Renal cortex interstitium (tissue), 11 donors: Measurements from ENCODE around the gene EVA1C. TPM values are rescaled to one million over a fixed set of nuclear protein-coding genes. Genes with fewer than 3 reads are reported as not detected.
"Not testable (repeated sequence)": the region's sequence is repeated elsewhere in the genome, so short reads cannot be mapped to it uniquely, and the experiment has no call there.

Source experiments
- DNase-seq, 11 donors: peaks; one replicate each; pipeline ENCODE4 v3.0.0-alpha.2; 2013; ENCODE audit warnings: low read depth in 9 of 11, low spot score in 4 of 11; ENCODE audit errors: extremely low read depth in 1 of 11
- polyA plus RNA-seq, 3 donors: library from polyadenylated mRNA; unstranded; fragments of 120-200 nt; gene quantifications; one replicate each; pipeline ENCODE4 v1.2.1, GENCODE V29; 2013; ENCODE audit not compliant: insufficient read length in 3 of 3

Gene EVA1C
- polyA plus RNA-seq, 3 donors: 2.2 to 5.0 (median 3.6) TPM

DNA sequence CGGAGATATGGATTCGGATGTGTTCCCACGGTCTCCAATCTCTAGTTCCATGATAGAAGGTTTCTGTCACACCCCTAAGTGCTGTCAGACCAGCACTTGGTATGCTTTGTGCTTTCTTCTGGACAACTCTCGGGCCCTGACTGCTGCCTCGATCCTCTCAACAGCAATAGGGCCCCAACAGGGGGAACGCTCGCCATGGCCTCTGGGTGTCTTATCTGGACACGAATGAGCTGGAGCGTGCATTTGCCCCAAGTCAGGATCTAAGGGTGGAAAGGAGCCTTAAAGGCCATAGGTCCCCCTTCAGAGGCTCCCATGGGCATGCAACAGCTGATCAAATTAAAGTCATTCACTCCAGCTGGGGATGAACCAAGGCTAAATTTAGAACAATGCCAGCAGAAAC is 96.1 kb downstream of the EVA1C start:
- DNase-seq: no peak

DNA sequence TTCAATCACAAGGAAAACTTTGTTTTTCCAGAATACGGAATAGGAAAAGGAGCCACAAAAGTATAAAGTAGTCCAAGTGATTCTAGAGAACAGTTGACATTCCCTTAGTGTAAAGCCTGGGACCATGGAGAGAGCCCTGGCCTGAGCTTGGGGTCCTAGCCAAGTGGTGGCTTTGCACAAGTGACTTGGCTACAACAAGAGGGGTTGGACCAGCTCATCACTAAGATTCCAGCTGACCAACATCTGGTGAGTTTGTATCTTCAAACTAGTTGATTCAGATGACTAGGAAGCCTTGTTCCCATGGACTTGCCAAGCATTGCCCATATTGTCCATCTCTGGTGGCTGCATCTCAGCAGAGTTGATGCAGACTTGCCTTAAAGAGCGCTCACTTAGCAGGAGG is 96.5 kb downstream of the EVA1C start:
- not testable (repeated sequence) for DNase-seq

DNA sequence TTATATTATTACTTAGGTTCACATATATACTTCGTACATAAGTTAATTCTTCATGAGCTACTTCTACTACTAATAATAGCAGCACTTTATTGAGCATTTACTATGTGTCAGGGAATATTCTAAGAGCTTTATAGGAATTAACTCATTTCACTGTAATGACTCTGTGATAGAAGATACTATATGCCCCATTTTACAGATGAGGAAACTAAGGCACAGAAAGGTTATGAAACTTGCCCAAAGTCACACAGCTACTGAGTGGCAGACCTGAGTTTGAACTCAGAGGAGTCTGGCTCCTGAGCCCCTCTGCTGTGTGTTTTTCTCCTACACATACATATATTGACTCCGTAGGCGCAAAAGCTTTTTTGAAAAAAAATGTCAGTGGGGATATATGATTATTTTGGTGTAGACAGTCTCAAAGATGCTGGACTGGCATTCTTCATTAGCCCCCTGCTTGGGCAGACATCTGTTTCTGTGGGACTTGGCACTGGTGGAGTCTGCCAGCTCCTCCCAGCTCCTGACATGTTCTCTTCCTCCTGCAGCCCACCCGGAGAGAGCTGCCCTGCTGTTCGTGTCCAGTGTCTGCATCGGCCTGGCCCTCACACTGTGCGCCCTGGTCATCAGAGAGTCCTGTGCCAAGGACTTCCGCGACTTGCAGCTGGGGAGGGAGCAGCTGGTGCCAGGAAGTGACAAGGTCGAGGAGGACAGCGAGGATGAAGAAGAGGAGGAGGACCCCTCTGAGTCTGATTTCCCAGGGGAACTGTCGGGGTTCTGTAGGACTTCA is 102.0 kb downstream of the EVA1C start:
- no peak for DNase-seq

DNA sequence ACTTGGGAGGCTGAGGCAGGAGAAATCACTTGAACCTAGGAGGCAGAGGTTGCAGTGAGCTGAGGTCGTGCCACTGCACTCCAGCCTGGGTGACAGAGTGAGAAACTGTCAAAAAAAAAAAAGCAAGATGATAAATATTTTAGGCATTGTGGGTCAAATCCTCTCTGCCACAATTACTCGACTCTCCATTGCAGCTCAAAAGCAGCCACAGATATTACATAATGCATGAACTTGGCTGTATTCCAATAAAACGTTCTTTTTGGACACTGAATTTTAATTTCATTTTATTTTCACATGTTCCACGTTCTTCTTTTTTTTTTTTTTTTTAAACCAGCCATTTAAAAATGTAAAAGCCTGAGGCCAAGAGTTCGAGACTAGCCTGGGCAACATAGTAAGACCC is 103.4 kb downstream of the EVA1C start:
- no peak for DNase-seq

DNA sequence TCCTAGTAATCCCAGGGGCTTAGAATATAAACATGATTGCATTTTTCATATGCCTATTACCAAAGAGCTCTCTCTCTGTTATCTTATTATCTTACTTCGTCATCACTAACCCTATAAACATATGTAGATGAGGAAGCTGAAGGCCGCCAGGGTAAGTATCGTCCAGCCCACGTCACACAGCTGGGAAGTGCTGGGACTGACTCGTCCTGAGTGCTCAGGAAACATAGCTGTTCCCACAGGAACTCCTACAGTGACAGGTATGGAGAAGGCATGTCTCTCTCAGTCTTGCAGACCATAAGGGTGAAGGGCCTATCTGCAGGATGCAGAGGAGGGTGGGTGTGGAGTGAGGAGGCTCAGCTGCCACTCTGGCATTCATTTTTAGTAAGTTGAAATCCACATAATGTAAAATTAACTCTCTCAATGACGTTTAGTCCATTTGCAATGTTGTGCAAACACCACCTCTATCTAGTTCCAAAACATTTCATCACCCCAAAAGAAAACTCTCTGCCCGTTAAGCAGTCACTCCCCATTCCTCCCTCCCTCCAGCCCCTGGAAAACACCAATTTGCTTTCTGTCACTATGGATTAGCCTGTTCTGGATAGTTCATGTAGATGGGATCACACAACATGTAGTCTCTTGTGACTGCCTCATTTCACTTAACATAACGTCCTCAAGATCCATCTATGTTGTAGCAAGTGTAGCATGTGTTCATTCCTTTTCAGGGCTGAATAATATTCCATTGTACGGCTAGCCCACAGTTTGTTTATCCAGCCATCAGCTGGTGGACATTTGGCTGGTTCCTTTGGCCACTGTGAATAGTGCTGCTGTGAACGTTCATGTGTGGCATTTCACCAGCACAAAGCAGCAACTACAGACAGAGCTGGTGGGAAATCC is 104.5 kb downstream of the EVA1C start:
- no peak for DNase-seq

DNA sequence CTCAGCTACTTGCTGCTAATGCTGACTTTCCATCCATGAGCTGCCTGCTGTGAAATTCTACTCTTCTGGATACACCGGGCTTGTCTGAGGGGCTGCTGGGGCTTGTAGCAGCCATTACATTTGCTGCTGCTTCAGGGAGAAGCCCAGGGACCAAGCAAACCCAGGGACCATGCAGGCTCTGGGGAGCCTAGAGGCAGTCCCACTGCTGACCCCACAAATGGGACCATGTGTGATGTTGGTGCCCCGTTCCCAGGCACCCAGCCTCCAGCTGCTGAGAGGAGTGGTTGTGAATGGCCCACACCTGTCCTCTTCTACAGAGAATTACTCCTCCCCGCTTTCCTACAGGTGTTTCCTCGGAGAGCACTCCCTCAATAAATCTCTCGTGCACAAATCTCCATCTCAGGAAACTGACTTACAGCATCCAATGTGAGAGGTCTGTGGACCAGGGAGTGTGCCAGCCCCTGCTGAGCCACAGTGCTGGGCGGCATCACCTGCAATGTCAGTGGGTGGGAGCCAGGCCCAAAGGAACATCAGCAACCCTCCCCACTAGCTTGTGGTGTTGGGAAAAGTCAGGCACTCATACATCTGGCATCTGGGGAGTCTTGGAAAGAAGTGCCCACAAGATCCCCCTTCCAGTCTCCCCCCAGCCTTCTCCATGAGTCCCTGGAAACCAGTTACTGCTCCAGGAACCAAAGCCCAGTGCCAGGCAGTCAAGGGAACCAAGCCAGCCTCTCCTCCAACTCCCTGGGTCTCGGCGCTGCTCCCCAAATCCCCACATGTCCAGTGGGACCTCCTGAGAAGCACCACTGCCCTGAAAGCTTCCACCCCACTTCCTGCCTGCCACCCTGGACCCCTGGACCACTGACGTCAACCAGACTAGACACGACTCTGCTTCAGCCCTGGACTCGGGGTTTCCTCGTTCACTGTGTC is 107.7 kb downstream of the EVA1C start:
- DNase-seq: no peak

DNA sequence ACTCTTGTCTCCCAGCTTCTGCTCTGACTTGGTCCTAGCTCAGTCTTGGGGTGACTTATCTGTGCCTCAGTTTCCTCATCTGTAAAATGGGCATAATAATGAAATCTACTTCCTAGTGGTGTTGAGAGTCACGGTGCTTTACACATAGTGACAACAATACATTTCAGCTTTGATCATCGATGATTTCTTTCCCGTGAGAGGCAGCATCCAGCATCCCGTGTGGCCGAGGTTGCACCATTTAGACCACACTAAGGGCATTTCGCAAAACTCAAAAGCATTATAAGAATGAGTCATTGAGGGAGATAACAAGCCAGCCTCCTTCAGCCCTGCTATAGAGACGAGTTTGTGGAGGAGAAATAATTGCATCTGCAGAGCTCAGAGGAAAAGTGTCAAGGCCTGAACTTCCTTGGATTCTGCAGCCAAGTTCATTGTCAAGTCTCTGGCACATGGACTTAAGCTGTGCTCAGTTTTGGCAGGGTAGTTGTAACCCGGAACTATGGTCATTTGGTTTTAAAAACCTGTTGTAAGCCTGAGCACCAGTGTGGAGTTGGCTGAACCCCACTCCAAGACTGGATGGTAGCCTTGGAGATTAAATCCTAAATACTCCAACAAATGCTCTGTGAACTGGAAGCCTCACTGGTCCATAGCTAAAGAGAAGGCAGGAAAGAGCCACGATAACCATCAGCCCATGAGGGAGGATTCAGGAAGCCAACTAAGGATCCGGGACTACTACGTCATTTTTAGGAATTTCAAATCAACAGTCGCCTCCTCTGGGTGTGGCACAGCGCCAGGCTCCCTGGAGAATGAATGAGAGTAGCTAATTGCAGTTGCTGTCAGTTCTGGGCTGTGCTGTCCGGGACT is 108.6 kb downstream of the EVA1C start:
- DNase-seq: peak in 4 of 11 donors; percentile 29 to 43 (median 41)

DNA sequence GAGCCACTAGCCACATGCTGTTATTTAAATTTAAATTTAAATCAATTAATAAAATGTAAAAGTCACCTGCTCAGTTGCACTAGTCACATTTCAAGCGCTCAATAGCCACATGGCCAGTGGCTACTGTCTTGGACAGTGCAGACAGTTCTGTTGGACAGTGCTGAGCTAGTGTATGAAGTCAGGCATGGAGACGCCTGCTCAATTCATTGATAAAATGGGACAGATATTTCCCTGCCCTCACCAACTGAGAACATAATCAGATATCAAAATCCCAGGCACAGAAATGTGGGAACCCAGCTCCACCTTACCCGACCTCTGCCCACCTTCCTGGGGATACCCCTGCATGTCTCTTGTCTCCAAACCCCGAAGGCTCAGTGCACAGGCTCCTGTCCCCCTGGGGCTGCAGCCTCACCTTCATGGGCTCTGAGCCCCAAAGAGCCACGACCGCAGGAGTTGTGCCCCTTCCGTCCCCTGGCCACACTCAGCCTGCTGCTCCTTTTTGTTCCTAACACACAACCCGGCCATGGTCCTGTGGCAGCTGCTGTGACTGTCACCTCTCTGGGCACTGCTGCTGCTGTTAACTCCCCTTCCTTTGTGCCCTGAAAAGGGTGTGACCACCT is 109.3 kb downstream of the EVA1C start:
- DNase-seq: no peak

DNA sequence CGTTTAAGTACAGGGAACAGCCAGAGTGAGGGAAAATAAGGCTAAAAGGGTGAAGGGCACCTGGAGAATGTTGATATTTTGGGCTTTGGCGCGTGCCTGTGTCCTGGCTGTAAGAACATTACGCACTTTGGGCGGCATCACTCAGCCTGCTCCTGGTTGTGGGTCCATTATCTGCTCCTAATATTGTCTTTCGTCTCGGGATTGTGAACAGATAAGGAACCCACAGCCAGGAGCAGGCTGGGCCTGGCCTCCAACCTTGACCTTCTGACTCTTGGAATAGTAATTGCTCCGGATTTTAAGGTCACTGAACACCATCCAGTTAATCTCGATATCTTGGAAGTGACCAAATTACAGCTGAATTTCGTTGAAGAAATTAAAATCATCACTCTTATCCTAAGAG is 111.0 kb downstream of the EVA1C start:
- DNase-seq: no peak

DNA sequence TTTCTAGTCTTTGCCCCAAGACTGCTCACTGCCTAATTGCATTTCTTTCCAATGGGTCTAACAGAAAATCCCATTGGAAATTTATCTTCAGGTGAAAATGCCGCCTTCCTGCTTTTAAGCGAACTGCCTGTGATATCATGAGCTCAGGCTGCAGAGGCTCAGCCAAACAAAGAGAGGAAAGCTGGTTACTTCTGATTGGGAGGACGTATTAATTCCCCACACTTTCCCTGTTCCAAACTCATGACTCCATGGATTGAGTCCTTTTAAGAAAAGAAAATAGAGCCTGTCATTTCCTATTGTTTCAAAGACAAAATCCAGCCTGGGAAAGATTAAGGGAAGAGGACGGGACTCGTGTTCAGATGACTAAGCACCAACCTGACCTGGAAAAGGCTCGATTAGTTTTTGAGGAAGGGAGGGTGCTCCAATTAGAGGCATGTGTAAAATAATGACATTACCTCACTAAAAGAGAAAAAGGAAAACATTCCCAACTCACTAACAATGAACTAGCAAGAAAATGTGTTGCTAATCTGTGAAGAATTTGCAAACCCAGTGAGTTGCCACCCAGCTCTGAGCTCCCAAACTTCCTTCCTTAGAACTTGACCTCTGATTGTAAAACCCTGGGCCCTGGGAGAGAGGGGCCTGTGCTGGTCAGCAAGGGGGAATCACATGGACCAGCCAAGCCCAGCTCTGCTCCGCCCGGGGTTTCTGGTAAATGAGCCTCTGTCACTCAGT is 111.6 kb downstream of the EVA1C start:
- no peak for DNase-seq

DNA sequence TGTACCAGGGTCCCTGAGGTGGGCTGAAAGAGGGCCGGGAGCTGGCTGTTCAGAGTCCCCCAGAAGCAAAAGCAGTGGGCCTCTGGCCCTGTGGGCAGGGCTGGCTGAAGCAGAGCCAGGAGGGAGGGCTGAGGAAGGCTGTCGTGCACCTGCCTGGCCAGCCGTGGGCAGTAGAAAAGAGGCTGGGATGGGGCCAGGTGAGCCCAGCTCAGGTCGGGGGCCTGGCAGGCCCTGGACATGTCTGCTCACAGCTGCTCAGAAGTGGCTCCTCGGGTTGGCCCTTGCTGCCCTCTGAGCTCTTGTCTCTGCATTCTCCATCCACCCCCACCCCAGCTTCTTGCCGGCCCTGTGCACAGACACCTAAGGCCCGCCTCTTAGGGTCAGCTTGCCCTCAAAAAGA is 112.8 kb downstream of the EVA1C start:
- DNase-seq: no peak

DNA sequence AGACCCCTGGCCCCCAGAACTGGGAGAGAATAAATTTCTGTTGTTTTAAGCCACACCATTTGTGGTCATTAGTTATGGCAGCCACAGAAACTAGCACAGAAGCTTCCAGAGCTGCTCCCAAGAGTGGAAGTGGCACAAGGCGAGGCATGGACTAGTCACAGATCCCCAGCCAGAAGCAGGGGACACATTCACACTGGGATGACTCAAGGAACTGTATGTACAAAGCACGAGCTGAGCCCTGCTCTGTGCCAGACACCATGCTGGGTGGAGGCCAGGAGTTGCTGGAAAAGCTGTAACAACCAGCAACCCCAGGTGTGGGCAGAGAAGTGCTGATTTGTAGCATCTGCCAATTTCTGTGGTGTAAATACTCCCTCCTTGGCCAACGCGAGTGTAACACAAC is 117.2 kb downstream of the EVA1C start:
- no peak for DNase-seq

DNA sequence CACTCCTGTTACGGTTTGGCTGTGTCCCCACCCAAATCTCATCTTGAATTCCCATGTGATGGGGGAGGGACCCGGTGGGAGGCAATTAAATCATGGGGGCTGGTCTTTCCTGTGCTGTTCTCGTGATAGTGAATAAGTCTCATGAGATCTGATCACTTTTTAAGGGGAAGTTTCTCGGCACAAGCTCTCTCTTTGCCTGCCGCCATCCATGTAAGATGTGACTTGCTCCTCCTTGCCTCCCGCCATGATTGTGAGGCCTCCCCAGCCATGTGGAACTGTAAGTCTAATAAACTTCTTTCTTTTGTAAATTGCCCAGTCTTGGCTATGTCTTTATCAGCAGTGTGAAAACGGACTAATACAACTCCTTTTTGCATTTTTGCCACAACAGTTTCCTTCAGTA is 118.3 kb downstream of the EVA1C start:
- not testable (repeated sequence) for DNase-seq

DNA sequence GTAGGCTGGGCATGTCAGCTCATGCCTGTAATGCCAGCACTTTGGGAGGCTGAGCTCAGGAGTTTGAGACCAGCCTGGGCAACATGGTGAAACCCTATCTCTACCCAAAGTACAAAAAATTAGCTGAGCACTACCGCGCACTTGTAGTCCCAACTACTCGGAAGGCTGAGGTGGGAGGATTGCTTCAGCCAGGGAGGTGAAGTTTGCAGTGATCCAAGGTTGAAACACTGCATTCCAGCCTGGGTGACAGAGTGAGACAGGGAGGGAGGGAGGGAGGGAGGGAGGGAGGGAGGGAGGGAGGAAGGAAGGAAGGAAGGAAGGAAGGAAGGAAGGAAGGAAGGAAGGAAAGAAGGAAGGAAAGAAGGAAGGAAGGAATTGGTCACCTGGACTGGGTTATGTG is 119.1 kb downstream of the EVA1C start:
- DNase-seq: not testable (repeated sequence)

DNA sequence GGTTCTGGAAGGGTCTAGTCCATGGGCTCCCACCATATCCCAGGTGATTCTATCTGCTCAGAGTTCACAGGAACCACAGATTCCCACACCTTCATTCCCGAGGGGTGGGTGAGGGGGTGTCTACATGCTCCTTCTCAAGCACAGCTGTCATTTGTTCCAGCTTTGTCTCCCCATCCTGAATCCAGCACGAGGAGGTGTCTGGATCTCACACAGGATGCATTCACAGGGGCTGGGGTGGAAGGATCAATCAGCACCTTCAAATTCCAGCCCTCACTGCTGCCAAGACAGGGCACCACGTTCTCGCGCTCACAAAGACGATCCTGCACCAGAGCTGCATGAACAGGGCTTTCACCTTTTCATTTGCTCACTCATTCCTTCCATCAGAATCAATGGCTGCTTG is 120.1 kb downstream of the EVA1C start:
- DNase-seq: no peak

DNA sequence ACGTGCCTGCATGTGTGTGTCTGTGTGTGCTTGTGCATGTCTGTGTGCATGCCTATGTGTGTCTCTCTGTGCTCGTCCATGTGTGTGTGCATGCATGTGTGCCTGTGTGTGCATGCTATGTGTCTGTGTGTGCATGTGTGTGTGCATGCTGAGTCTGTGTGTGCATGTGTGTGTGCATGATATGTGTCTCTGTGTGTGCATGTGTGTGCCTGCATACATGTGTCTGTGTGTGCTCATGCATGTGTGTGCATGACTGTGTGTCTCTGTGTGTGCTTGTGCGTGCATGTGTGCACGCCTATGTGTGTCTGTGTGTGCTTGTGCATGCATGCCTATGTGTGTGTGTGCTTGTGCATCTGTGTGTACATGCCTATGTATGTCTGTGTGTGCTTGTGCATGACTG is 120.5 kb downstream of the EVA1C start:
- DNase-seq: no peak

DNA sequence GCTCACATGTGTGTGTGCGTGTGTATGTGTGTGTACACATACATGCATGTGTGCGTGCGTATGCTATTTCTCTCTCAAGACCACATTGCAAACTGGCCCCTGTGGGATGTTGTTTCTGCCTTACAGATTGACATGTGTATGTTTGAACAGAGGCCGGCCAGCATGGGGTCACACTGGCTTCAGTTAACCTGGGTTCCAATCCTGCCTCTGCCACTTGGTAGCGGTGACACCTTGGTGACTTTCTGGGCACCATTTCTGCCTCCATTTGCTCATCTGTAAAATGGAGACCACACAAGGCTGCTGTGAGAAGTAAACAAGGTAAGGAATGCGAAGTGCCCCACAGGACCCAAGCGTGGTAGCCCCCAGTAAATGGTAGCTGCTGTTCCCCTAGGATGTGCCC is 121.1 kb downstream of the EVA1C start:
- DNase-seq: no peak
